Esophagus squamous epithelium (tissue), 5 donors: ENCODE results near the gene PAPOLA. TPM values are rescaled to one million over a fixed set of nuclear protein-coding genes. Genes with fewer than 3 reads are reported as not detected.

Experiments used
- DNase-seq: peaks from one replicate; lab custom pipeline; 2025; lab: John Stamatoyannopoulos, UW
- H3K27ac ChIP-seq, 4 donors: fragments of 200-600 bp; sonication (generic); one replicate each; pipeline ENCODE4 v1.5.1; 2016 to 2019; ENCODE audit warnings: mild to moderate bottlenecking in 1 of 4
- H3K27me3 ChIP-seq, 4 donors: fragments of 200-600 bp; sonication (generic); 1 replicate in 3 of 4; 2 replicates in 1 of 4; pipeline versions ENCODE4 v1.5.1 to v1.6.0; 2017 to 2021; ENCODE audit warnings: antibody characterized with exemption in 1 of 4
- H3K36me3 ChIP-seq, 3 donors: fragments of 200-600 bp; sonication (generic); one replicate each; pipeline ENCODE4 v1.5.1; 2016 to 2019
- H3K4me1 ChIP-seq, 3 donors: fragments of 200-600 bp; sonication (generic); one replicate each; pipeline ENCODE4 v1.5.1; 2017 to 2019
- H3K4me3 ChIP-seq, 4 donors: fragments of 200-600 bp; sonication (generic); 1 replicate in 3 of 4; 2 replicates in 1 of 4; pipeline ENCODE4 v1.5.1; 2016 to 2019; ENCODE audit warnings: mild to moderate bottlenecking in 2 of 4, moderate library complexity in 1 of 4
- H3K9me3 ChIP-seq, 3 donors: fragments of 200-600 bp; sonication (generic); one replicate each; pipeline ENCODE4 v1.5.1; 2016 to 2019
- POLR2A ChIP-seq, 4 donors: fragments of 450-650 bp; IDR thresholded peaks; one replicate each; pipeline ENCODE4 v1.6.1; 2017; ENCODE audit warnings: antibody characterized with exemption in 4 of 4, mild to moderate bottlenecking in 4 of 4, moderate library complexity in 3 of 4
- WGBS, 2 donors: methylation state at CpG; one replicate each; pipeline ENCODE4 v1.1.5; 2018; 5-methylcytosine and 5-hydroxymethylcytosine counted together
- intact Hi-C: fragments of 100-400 bp; cut with DNase I; formaldehyde crosslinking; loops from one replicate; pipeline ENCODE4 v1.15.0; 2022
- total RNA-seq, 4 donors: library from RNA; depleted of rRNA; stranded (reverse); fragments of >200 nt; gene quantifications; one replicate each; pipeline ENCODE4 v1.1.0, GENCODE V29; 2016
- TF ChIP-seq, protein P1 (sequence below), 6 experiments: fragments of 450-650 bp in 4 of 6; fragments of 200-600 bp in 2 of 6; sonication (generic) in 2 of 6; IDR thresholded peaks; one replicate each; pipeline ENCODE4 v1.5.1; 2016 to 2019; ENCODE audit warnings: antibody characterized with exemption in 6 of 6, mild to moderate bottlenecking in 4 of 6, moderate library complexity in 4 of 6
- donor health status: DM: yes; HTN: yes; CAD: no.

The PAPOLA gene
- total RNA-seq, 4 donors from 2014 or later, result 66.7 to 152 (median 116) TPM

GRCh38 chr14:96478119-96478518 is 24.1 kb upstream of the PAPOLA start:
- H3K36me3 ChIP-seq, result no peaks in the 10 kb centered on the region
- intact Hi-C loops, result no loop called here
- no peaks in the 10 kb centered on the region for H3K9me3 ChIP-seq
- WGBS, 2 donors, result 65 to 76% methylated on average over 4 to 6 of the region's 6 CpGs
- TF ChIP-seq, protein P1, sequence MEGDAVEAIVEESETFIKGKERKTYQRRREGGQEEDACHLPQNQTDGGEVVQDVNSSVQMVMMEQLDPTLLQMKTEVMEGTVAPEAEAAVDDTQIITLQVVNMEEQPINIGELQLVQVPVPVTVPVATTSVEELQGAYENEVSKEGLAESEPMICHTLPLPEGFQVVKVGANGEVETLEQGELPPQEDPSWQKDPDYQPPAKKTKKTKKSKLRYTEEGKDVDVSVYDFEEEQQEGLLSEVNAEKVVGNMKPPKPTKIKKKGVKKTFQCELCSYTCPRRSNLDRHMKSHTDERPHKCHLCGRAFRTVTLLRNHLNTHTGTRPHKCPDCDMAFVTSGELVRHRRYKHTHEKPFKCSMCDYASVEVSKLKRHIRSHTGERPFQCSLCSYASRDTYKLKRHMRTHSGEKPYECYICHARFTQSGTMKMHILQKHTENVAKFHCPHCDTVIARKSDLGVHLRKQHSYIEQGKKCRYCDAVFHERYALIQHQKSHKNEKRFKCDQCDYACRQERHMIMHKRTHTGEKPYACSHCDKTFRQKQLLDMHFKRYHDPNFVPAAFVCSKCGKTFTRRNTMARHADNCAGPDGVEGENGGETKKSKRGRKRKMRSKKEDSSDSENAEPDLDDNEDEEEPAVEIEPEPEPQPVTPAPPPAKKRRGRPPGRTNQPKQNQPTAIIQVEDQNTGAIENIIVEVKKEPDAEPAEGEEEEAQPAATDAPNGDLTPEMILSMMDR (IDR thresholded peaks at IDR 0.05), result no peak
- no peak for TF ChIP-seq POLR2A (IDR thresholded peaks at IDR 0.05)
- no peak overlapping the region for H3K4me3 ChIP-seq
- no peaks in the 10 kb centered on the region for H3K27me3 ChIP-seq
- no peak for DNase-seq
- H3K4me1 ChIP-seq, result no peaks in the 10 kb centered on the region
- no peak overlapping the region for H3K27ac ChIP-seq

- intact Hi-C loops, result no loop called here
- Histone ChIP-seq H3K4me3 (no peak overlapping the region), H3K36me3 (no peaks in the 10 kb centered on the region), H3K27me3 (no peaks in the 10 kb centered on the region), H3K4me1 (no peaks in the 10 kb centered on the region), H3K27ac (no peak overlapping the region), H3K9me3 (no peaks in the 10 kb centered on the region)
- WGBS, 2 donors, result 82 to 88% methylated on average over 9 to 10 of the region's 10 CpGs
- no peak for DNase-seq
- TF ChIP-seq, protein P1 (IDR thresholded peaks at IDR 0.05), result no peak
- no peak for TF ChIP-seq POLR2A (IDR thresholded peaks at IDR 0.05)
These were observed 22.6 kb upstream of the PAPOLA start for GRCh38 chr14:96479435-96480146.

DNA sequence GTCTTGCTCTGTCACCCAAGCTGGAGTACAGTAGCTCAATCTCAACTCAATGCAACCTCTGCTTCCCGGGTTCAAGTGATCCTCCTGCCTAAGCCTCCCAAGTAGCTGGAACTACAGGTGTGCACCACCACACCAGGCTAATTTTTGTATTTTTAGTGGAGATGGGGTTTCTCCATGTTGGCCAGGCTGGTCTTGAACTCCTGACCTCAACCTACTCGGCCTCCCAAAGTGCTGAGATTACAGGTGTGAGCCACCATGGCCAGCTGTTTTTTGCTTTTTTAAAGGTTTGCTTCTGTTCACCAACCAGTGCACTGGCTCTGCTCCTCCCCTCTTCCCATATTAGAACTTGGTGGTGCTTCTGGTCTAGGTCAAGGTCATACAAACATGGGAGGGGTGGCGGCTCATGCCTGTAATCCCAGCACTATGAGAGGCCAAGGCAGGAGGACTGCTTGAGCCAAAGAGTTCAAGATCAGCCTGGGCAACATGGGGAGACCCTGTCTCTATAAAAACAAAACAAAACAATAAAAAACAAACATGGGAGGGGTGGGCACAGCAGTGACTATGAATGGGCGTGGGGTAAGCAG is 20.4 kb upstream of the PAPOLA start:
- intact Hi-C loops, result no loop called here
- no peak overlapping the region for H3K27ac ChIP-seq

DNA sequence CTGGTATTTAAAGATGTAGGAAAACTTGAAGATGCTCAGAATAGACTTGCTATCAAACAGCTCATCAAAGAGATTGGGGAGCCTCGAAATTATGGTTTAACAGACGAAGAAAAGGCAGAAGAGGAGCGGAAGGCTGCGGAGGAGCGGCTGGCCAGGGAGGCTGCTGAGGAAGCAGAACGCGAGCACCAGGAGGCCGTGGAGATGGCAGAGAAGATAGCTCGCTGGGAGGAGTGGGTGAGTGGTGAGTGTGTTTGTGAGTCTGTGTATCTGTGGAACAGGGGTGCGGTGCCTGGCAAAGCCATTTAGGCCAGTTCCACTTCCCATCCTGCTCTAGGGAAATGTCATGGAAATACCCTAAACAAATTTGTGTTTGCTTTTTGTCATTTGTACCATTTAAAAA is 19.2 kb upstream of the PAPOLA start:
- H3K4me3 ChIP-seq, result no peak overlapping the region
- H3K36me3 ChIP-seq, result no peaks in the 10 kb centered on the region
- no peak for TF ChIP-seq POLR2A (IDR thresholded peaks at IDR 0.05)
- TF ChIP-seq, protein P1 (IDR thresholded peaks at IDR 0.05), result no peak
- WGBS, 2 donors, result 88 to 89% methylated on average over 10 of the region's 10 CpGs
- H3K27me3 ChIP-seq, result no peaks in the 10 kb centered on the region
- no peaks in the 10 kb centered on the region for H3K9me3 ChIP-seq
- DNase-seq, result no peak
- H3K4me1 ChIP-seq, result no peaks in the 10 kb centered on the region
- intact Hi-C loops, result no loop called here
- H3K27ac ChIP-seq, result no peak overlapping the region

More for the DNA sequence above, 20.4 kb upstream of the PAPOLA start:
- no peaks in the 10 kb centered on the region for H3K27me3 ChIP-seq
- no peak overlapping the region for H3K4me3 ChIP-seq
- TF ChIP-seq POLR2A (IDR thresholded peaks at IDR 0.05), result no peak
- DNase-seq, result no peak
- H3K9me3 ChIP-seq, result no peaks in the 10 kb centered on the region
- no peaks in the 10 kb centered on the region for H3K4me1 ChIP-seq
- 78 to 83% methylated on average over 3 of the region's 4 CpGs for WGBS, 2 donors
- no peaks in the 10 kb centered on the region for H3K36me3 ChIP-seq

DNA sequence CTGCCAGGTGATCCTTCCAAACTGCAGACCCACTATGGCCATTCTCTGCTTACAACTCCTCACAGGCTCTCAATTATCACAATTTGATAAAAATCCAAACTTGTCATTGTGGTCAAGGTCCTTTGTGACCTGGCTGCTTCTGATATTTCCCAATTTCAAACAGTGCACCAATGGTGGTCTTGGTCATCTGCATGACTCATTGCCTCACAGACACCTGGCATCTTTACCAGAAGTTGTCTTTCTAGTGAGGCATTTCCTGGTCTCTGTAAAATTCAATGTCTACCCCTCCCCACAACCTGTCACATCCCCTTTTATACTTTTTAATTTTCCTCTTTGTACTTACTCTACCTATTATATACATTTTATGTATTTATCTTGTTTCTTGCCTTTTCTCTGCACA is 17.8 kb upstream of the PAPOLA start:
- H3K27ac ChIP-seq, result no peak overlapping the region
- no peaks in the 10 kb centered on the region for H3K9me3 ChIP-seq
- no peak for DNase-seq
- intact Hi-C loops, result no loop called here
- TF ChIP-seq POLR2A (IDR thresholded peaks at IDR 0.05), result no peak
- TF ChIP-seq, protein P1 (IDR thresholded peaks at IDR 0.05), result no peak
- H3K4me1 ChIP-seq, result no peaks in the 10 kb centered on the region
- no peaks in the 10 kb centered on the region for H3K36me3 ChIP-seq
- no peak overlapping the region for H3K4me3 ChIP-seq
- H3K27me3 ChIP-seq, result no peaks in the 10 kb centered on the region
